ENCODE data around the gene CCDC6. TPM values are rescaled to one million over a fixed set of nuclear protein-coding genes. Genes with fewer than 3 reads are reported as not detected.
"Not testable (repeated sequence)": the region's sequence is repeated elsewhere in the genome, so short reads cannot be mapped to it uniquely, and the experiment has no call there.

The CCDC6 gene
- polyA plus RNA-seq (33.1 to 46.5 TPM (median 34.8 TPM) in 3 replicates), polyA minus RNA-seq (25.4 to 88.4 TPM (median 64.0 TPM) in 3 replicates)
- 16.9 TPM for polyA plus RNA-seq (2011; ENCODE audit: low read depth)
- polyA plus RNA-seq (2011; cell fraction: cytosol; rRNA removed): 35.8 and 62.9 TPM in 2 replicates
- polyA plus RNA-seq (2011; cell fraction: nucleus; rRNA removed): 28.2 and 30.2 TPM in 2 replicates
- 28.0 and 31.4 TPM in 2 replicates for polyA plus RNA-seq (2012; ENCODE audit: low replicate concordance)
- polyA minus RNA-seq (2011; cell fraction: cytosol; rRNA and poly(A)+ RNA removed): 70.2 TPM
- 33.1 and 66.2 TPM in 2 replicates for polyA minus RNA-seq (2011; cell fraction: nucleus; rRNA and poly(A)+ RNA removed)

DNA sequence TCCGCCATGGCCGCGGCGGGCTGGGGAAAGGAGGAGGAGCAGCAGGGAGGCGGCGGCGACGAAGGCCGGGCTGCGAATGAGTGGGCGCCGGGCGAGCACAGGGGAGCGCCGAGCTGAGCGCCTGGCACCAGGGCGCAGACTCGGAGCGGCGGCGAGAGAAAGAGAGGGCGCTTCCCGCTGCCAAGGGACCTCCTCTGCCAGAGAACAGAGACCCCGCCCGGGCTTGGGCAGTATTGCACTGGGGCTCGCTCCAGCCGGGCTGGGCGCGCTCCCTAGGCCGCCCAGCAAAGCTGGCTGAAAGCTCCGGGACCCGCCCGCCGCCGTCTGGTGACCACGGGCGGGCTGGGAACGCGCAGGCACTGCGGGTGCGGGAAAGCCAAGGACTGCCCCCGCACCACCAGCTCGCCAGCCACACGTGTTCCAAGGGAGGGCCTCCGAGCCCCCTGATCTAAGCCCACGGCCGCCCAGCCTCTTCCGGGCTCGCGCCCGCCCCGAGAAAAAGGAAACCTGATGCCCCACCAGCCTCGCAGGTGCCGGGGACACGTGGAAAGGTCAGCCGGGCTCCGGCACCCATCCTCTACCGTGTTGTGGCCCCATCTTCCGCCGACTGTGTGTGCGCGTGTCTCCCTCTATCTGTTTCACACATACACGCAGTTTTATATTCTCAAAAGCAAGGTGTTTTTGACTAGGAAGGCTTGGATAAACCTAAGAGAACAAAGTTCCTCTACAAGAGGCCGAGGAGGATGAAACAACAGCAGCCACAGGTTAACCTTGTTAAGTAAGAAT is at the start of gene CCDC6:
Gene CCDC6, minus strand, starts transcription at position 140 of the 786 bp plus-strand sequence. Its CDS starts 132 bp downstream, at position 8.
- no peak for DNase-seq (ENCODE audit: low read depth, low spot score)
- FAIRE-seq: no peak
- Histone ChIP-seq H3K4me2 (ENCODE audit: control insufficient read depth, extremely low read depth, insufficient read depth, low read depth, low read length) (peak within 1 kb of the TSS; percentile 100), H3K9ac (ENCODE audit: control insufficient read depth, extremely low read depth, insufficient read depth, low read length) (peak within 1 kb of the TSS; percentile 97), H3K9me1 (ENCODE audit: control insufficient read depth, extremely low read depth, insufficient read depth, low read length) (peaks cover 3% of the 10 kb centered on the region), H3K4me3 (ENCODE audit: control insufficient read depth in 2 of 3, extremely low read depth in 1 of 3, insufficient read depth in 2 of 3, low read depth in 1 of 3, low read length in 3 of 3) (peak within 1 kb of the TSS; percentile 92 to 94 (median 92)), H3K36me3 (ENCODE audit: control insufficient read depth in 2 of 2, extremely low read depth in 1 of 2, insufficient read depth in 2 of 2, low read length in 2 of 2) (no peaks in the 10 kb centered on the region), H3K27me3 (ENCODE audit: control insufficient read depth, extremely low read depth, insufficient read depth, low read length) (no peaks in the 10 kb centered on the region), H3K79me2 (ENCODE audit: control insufficient read depth, insufficient read depth, low read length) (peaks cover 45% of the 10 kb centered on the region), H3K4me1 (ENCODE audit: control insufficient read depth, extremely low read depth, insufficient read depth, low read length) (peaks cover 59% of the 10 kb centered on the region), H3K9me3 (ENCODE audit: control insufficient read depth, low read depth, low read length) (no peaks in the 10 kb centered on the region), H2AFZ (ENCODE audit: control insufficient read depth, low read length) (peak within 1 kb of the TSS; percentile 89), H3K27ac (ENCODE audit: control insufficient read depth, insufficient read depth, low read length) (peak within 1 kb of the TSS; percentile 95), H4K20me1 (ENCODE audit: control insufficient read depth, extremely low read depth, insufficient read depth, low read length) (peaks cover 13% of the 10 kb centered on the region)
- dilution Hi-C loops (cut with MboI; ENCODE audit: extremely low pct_ligation_motif_present, low sequenced_read_pairs): no loop called here
- TF ChIP-seq EZH2 (IDR thresholded peaks at IDR 0.05; ENCODE audit: low read length): no peak
- TF ChIP-seq, protein P1, sequence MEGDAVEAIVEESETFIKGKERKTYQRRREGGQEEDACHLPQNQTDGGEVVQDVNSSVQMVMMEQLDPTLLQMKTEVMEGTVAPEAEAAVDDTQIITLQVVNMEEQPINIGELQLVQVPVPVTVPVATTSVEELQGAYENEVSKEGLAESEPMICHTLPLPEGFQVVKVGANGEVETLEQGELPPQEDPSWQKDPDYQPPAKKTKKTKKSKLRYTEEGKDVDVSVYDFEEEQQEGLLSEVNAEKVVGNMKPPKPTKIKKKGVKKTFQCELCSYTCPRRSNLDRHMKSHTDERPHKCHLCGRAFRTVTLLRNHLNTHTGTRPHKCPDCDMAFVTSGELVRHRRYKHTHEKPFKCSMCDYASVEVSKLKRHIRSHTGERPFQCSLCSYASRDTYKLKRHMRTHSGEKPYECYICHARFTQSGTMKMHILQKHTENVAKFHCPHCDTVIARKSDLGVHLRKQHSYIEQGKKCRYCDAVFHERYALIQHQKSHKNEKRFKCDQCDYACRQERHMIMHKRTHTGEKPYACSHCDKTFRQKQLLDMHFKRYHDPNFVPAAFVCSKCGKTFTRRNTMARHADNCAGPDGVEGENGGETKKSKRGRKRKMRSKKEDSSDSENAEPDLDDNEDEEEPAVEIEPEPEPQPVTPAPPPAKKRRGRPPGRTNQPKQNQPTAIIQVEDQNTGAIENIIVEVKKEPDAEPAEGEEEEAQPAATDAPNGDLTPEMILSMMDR (optimal IDR thresholded peaks at IDR 0.05 in 1 of 3, IDR thresholded peaks at IDR 0.05 in 1 of 3, conservative IDR thresholded peaks at IDR 0.05 in 1 of 3; ENCODE audit: extremely low read depth in 1 of 3, insufficient read depth in 2 of 3, low read length in 3 of 3): peak; percentile 40 to 88 (median 80)

DNA sequence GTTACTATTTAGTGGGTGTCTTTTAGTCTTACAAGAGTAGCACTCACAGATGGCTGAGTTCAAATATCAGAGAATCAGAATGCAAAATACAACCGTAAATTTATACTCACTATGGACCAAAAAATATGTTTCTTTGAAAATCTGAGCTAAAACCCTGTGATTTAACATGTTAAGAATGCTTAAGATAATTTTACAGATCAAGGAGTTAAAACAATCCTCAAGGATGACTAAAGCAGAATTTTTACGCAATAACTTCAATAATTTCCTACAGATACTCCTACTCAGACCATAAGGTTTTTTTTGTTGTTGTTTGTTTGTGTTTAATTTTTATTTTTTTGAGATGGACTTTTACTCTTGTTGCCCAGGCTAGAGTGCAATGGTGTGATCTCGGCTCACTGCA is 47.9 kb upstream of the CCDC6 start:
- no peak for FAIRE-seq
- DNase-seq (ENCODE audit: low read depth, low spot score): no peak
- dilution Hi-C loops (cut with MboI; ENCODE audit: extremely low pct_ligation_motif_present, low sequenced_read_pairs): no loop called here

DNA sequence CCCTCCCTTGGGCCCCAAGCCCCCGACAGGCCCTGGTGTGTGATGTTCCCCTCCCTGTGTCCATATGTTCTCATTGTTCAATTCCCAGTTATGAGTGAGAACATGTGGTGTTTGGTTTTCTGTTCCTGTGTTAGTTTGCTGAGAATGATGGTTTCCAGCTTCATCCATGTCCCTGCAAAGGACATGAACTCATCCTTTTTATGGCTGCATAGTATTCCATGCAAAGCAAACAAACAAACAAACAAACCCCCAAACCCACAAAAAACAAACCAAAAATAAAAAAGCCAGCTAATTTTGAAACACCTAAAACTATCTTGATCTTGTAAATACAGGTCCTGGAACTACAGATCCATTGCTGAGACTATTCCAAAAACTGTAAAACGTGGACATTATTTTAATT is 47.4 kb upstream of the CCDC6 start:
- H3K27me3 ChIP-seq (ENCODE audit: control insufficient read depth, extremely low read depth, insufficient read depth, low read length); dilution Hi-C loops (cut with MboI; ENCODE audit: extremely low pct_ligation_motif_present, low sequenced_read_pairs); H3K9me3 ChIP-seq (ENCODE audit: control insufficient read depth, low read depth, low read length); H3K4me2 ChIP-seq (ENCODE audit: control insufficient read depth, extremely low read depth, insufficient read depth, low read depth, low read length); DNase-seq (ENCODE audit: low read depth, low spot score); H2AFZ ChIP-seq (ENCODE audit: control insufficient read depth, low read length); H3K4me1 ChIP-seq (ENCODE audit: control insufficient read depth, extremely low read depth, insufficient read depth, low read length); H3K9me1 ChIP-seq (ENCODE audit: control insufficient read depth, extremely low read depth, insufficient read depth, low read length); H3K9ac ChIP-seq (ENCODE audit: control insufficient read depth, extremely low read depth, insufficient read depth, low read length); FAIRE-seq; H3K79me2 ChIP-seq (ENCODE audit: control insufficient read depth, insufficient read depth, low read length); H4K20me1 ChIP-seq (ENCODE audit: control insufficient read depth, extremely low read depth, insufficient read depth, low read length); H3K27ac ChIP-seq (ENCODE audit: control insufficient read depth, insufficient read depth, low read length); H3K4me3 ChIP-seq (ENCODE audit: control insufficient read depth in 2 of 3, extremely low read depth in 1 of 3, insufficient read depth in 2 of 3, low read depth in 1 of 3, low read length in 3 of 3); H3K36me3 ChIP-seq (ENCODE audit: control insufficient read depth in 2 of 2, extremely low read depth in 1 of 2, insufficient read depth in 2 of 2, low read length in 2 of 2): not testable (repeated sequence)

More for the DNA sequence above, 47.9 kb upstream of the CCDC6 start:
- Histone ChIP-seq H3K79me2 (ENCODE audit: control insufficient read depth, insufficient read depth, low read length) (no peaks in the 10 kb centered on the region), H3K9ac (ENCODE audit: control insufficient read depth, extremely low read depth, insufficient read depth, low read length) (no peak overlapping the region), H4K20me1 (ENCODE audit: control insufficient read depth, extremely low read depth, insufficient read depth, low read length) (no peaks in the 10 kb centered on the region), H3K27me3 (ENCODE audit: control insufficient read depth, extremely low read depth, insufficient read depth, low read length) (no peaks in the 10 kb centered on the region), H2AFZ (ENCODE audit: control insufficient read depth, low read length) (no peak overlapping the region), H3K4me3 (ENCODE audit: control insufficient read depth in 2 of 3, extremely low read depth in 1 of 3, insufficient read depth in 2 of 3, low read depth in 1 of 3, low read length in 3 of 3) (no peak overlapping the region), H3K9me1 (ENCODE audit: control insufficient read depth, extremely low read depth, insufficient read depth, low read length) (no peaks in the 10 kb centered on the region), H3K9me3 (ENCODE audit: control insufficient read depth, low read depth, low read length) (no peaks in the 10 kb centered on the region), H3K36me3 (ENCODE audit: control insufficient read depth in 2 of 2, extremely low read depth in 1 of 2, insufficient read depth in 2 of 2, low read length in 2 of 2) (no peaks in the 10 kb centered on the region), H3K27ac (ENCODE audit: control insufficient read depth, insufficient read depth, low read length) (no peak overlapping the region), H3K4me2 (ENCODE audit: control insufficient read depth, extremely low read depth, insufficient read depth, low read depth, low read length) (no peak overlapping the region), H3K4me1 (ENCODE audit: control insufficient read depth, extremely low read depth, insufficient read depth, low read length) (no peaks in the 10 kb centered on the region)
- no peak for TF ChIP-seq EZH2 (IDR thresholded peaks at IDR 0.05; ENCODE audit: low read length)
- TF ChIP-seq, protein P1 (optimal IDR thresholded peaks at IDR 0.05 in 1 of 3, IDR thresholded peaks at IDR 0.05 in 1 of 3, conservative IDR thresholded peaks at IDR 0.05 in 1 of 3; ENCODE audit: extremely low read depth in 1 of 3, insufficient read depth in 2 of 3, low read length in 3 of 3): no peak

Data from keratinocyte (primary cell).